Prostate gland (tissue), 2 donors: Measurements from ENCODE around the gene DLX4. TPM values are rescaled to one million over a fixed set of nuclear protein-coding genes. Genes with fewer than 3 reads are reported as not detected.

Experiments used
- DNase-seq: peaks from one replicate; pipeline ENCODE4 v3.0.0-alpha.2; 2019; ENCODE audit warnings: low spot score
- H3K27ac ChIP-seq, 2 donors: fragments of 200-600 bp; sonication (generic); 2 replicates each; pipeline ENCODE4 v1.5.1; 2017 to 2019
- H3K27me3 ChIP-seq: fragments of 200-600 bp; sonication (generic); replicated peaks from 2 replicates; pipeline ENCODE4 v1.5.1; 2019; ENCODE audit not compliant: insufficient read depth
- H3K36me3 ChIP-seq, 2 donors: fragments of 200-600 bp; sonication (generic); 1 replicate in 1 of 2; 2 replicates in 1 of 2; pipeline versions ENCODE4 v1.5.1 to v1.8.1; 2017 to 2019
- H3K4me1 ChIP-seq: fragments of 200-600 bp; sonication (generic); replicated peaks from 2 replicates; pipeline ENCODE4 v1.5.1; 2019
- H3K4me3 ChIP-seq, 2 donors: fragments of 200-600 bp; sonication (generic); 2 replicates each; pipeline ENCODE4 v1.5.1; 2017 to 2019
- H3K9me3 ChIP-seq: fragments of 200-600 bp; sonication (generic); 2 replicates; pipeline ENCODE4 v1.5.1; 2017
- CTCF ChIP-seq, 4 experiments: fragments of 200-600 bp in 2 of 4; fragments of 450-650 bp in 2 of 4; sonication (generic) in 2 of 4; IDR thresholded peaks; 1 replicate in 3 of 4; 2 replicates in 1 of 4; pipeline ENCODE4 v1.5.1; 2016 to 2019; ENCODE audit warnings: antibody characterized with exemption in 4 of 4, mild to moderate bottlenecking in 2 of 4, moderate library complexity in 2 of 4
- POLR2A ChIP-seq: fragments of 450-650 bp; IDR thresholded peaks from one replicate; pipeline ENCODE4 v1.6.1; 2016; ENCODE audit warnings: antibody characterized with exemption, mild to moderate bottlenecking
- POLR2AphosphoS5 ChIP-seq: sonication (generic); formaldehyde crosslinking; IDR thresholded peaks from one replicate; pipeline ENCODE4 v1.6.1; 2017; ENCODE audit warnings: antibody characterized with exemption
- WGBS: methylation state at CpG from one replicate; pipeline ENCODE4 v1.1.5; 2018; 5-methylcytosine and 5-hydroxymethylcytosine counted together
- intact Hi-C: fragments of 100-400 bp; cut with DNase I; formaldehyde crosslinking; loops from one replicate; pipeline ENCODE4 v1.14.2; 2022
- total RNA-seq, 2 donors: library from RNA; depleted of rRNA; stranded (reverse); fragments of >200 nt; gene quantifications; one replicate each; pipeline ENCODE4 v1.1.0, GENCODE V29; 2016

Gene DLX4
- total RNA-seq, 2 donors from 2014 or later, result not detected

GRCh38 chr17:49924589-49924988 is 44.4 kb upstream of the DLX4 start:
- 92% methylated on average over 7 of the region's 7 CpGs for WGBS
- no peak overlapping the region for H3K27ac ChIP-seq
- peaks cover 5% of the 10 kb centered on the region for H3K27me3 ChIP-seq
- H3K4me3 ChIP-seq, result no peak overlapping the region
- no peaks in the 10 kb centered on the region for H3K4me1 ChIP-seq
- intact Hi-C loops, result no loop called here
- TF ChIP-seq POLR2A, result no peak
- no peak for TF ChIP-seq POLR2AphosphoS5
- TF ChIP-seq CTCF (IDR thresholded peaks at IDR 0.05), result no peak
- no peaks in the 10 kb centered on the region for H3K9me3 ChIP-seq
- no peaks in the 10 kb centered on the region for H3K36me3 ChIP-seq
- DNase-seq, result no peak

GRCh38 chr17:49925921-49926320 is 43.1 kb upstream of the DLX4 start:
- Histone ChIP-seq H3K9me3 (no peaks in the 10 kb centered on the region), H3K4me3 (no peak overlapping the region), H3K27ac (no peak overlapping the region), H3K36me3 (no peaks in the 10 kb centered on the region), H3K4me1 (no peaks in the 10 kb centered on the region), H3K27me3 (peaks cover 6% of the 10 kb centered on the region)
- TF ChIP-seq CTCF (IDR thresholded peaks at IDR 0.05) (no peak), POLR2AphosphoS5 (no peak), POLR2A (no peak)
- WGBS, result 60% methylated on average over 9 of the region's 9 CpGs
- no peak for DNase-seq
- intact Hi-C loops, result no loop called here

GRCh38 chr17:49926886-49927285 is 42.1 kb upstream of the DLX4 start:
- no peaks in the 10 kb centered on the region for H3K9me3 ChIP-seq
- H3K36me3 ChIP-seq, result no peaks in the 10 kb centered on the region
- WGBS, result 76% methylated on average over 13 of the region's 13 CpGs
- no peak for DNase-seq
- H3K27ac ChIP-seq, result no peak overlapping the region
- H3K27me3 ChIP-seq, result peaks cover 12% of the 10 kb centered on the region
- intact Hi-C loops, result no loop called here
- no peak overlapping the region for H3K4me3 ChIP-seq
- TF ChIP-seq POLR2AphosphoS5 (no peak), CTCF (IDR thresholded peaks at IDR 0.05) (no peak), POLR2A (no peak)
- no peaks in the 10 kb centered on the region for H3K4me1 ChIP-seq

- DNase-seq, result no peak
- Histone ChIP-seq H3K27ac (no peak overlapping the region), H3K9me3 (no peaks in the 10 kb centered on the region), H3K4me1 (no peaks in the 10 kb centered on the region), H3K27me3 (peaks cover 12% of the 10 kb centered on the region), H3K4me3 (no peak overlapping the region), H3K36me3 (no peaks in the 10 kb centered on the region)
- TF ChIP-seq POLR2AphosphoS5, result no peak
- 53% methylated on average over 10 of the region's 10 CpGs for WGBS
- intact Hi-C loops, result no loop called here
Observed at GRCh38 chr17:49928126-49928800, 40.7 kb upstream of the DLX4 start.

GRCh38 chr17:49928837-49929475 is 40.0 kb upstream of the DLX4 start:
- intact Hi-C loops, result no loop called here
- no peak for DNase-seq
- H3K27me3 ChIP-seq, result peaks cover 12% of the 10 kb centered on the region
- no peaks in the 10 kb centered on the region for H3K4me1 ChIP-seq
- H3K27ac ChIP-seq, result no peak overlapping the region
- TF ChIP-seq CTCF (IDR thresholded peaks at IDR 0.05), result no peak
- no peak for TF ChIP-seq POLR2AphosphoS5
- TF ChIP-seq POLR2A, result no peak
- no peaks in the 10 kb centered on the region for H3K36me3 ChIP-seq
- 96% methylated on average over 6 of the region's 6 CpGs for WGBS
- H3K9me3 ChIP-seq, result no peaks in the 10 kb centered on the region
- no peak overlapping the region for H3K4me3 ChIP-seq
